GM12873 (cell line): Measurements from ENCODE around the gene KTI12.

ENCODE experiments used
- TF ChIP-seq, protein P1 (sequence below): IDR thresholded peaks from 2 replicates; pipeline ENCODE4 v1.5.1; 2012; ENCODE audit warnings: low read depth, mild to moderate bottlenecking, moderate library complexity, low read length, control low read depth; ENCODE audit not compliant: insufficient read depth; ENCODE audit errors: missing control alignments

The KTI12 gene

DNA sequence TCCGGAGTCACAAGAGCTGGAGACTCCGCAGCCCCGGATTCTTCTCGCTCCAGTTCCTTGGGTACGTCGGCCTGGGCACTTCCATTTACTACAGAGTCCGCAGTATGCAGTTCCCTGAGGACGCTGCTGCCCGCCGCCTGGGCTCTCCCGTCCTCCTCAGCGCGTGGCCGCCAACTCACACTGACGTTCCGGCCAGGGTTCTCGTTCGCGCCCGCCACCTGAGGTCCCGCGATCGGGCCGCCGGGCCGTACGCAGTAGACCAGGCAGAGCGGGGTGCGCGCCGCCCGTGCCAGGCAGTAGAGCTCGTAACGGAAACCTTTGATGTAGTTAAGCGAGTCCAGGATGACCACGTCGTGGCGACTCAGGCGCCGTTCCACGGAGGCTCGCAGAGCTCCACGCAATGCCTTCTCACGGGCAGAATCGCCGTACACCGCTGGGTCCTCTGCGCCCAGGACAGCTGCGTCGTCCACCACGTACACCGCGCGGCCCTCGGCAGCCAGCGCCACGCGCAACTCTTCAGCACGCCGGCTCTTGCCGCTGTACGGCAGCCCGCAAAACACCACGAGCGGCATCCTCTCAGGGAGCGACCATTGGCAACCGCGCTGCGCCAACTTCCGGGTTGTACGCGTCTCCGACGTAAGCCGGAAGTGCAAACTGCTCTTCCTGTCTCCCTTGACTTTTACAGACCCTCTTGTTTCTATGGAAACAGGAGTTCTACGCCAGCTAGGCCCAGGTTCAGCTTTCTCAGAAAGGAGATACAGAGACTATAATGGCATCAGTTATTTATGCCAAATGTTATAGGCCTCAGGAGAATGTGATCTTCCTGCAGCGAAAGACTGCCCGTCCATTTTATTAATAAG, at the start of gene KTI12:
TSS of gene KTI12 (minus strand) at position 621 of the 860 bp plus-strand sequence. CDS start at position 572, 49 bp downstream.
- TF ChIP-seq, protein P1, sequence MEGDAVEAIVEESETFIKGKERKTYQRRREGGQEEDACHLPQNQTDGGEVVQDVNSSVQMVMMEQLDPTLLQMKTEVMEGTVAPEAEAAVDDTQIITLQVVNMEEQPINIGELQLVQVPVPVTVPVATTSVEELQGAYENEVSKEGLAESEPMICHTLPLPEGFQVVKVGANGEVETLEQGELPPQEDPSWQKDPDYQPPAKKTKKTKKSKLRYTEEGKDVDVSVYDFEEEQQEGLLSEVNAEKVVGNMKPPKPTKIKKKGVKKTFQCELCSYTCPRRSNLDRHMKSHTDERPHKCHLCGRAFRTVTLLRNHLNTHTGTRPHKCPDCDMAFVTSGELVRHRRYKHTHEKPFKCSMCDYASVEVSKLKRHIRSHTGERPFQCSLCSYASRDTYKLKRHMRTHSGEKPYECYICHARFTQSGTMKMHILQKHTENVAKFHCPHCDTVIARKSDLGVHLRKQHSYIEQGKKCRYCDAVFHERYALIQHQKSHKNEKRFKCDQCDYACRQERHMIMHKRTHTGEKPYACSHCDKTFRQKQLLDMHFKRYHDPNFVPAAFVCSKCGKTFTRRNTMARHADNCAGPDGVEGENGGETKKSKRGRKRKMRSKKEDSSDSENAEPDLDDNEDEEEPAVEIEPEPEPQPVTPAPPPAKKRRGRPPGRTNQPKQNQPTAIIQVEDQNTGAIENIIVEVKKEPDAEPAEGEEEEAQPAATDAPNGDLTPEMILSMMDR: no peak

- TF ChIP-seq, protein P1: no peak
These were observed 46.4 kb upstream of the KTI12 start for GRCh38 chr1:52080014-52080415.

DNA sequence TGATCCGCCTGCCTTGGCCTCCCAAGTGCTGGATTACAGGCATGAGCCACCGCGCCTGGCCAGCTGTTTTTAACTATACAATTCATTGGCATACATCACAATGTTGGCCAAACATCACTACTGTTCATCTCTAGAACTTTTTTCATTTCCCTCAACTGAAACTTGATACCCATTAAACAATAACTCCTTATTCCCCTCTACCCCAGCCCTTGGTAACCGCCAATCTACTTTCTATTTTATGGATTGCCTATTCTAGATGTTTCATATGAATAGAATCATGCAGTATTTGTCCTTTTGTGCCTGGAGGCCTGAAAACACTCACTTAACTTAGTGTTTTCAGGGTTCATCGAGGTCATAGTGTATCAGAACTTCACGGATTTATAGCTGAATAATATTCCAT, 38.7 kb upstream of the KTI12 start:
- TF ChIP-seq, protein P1: no peak

DNA sequence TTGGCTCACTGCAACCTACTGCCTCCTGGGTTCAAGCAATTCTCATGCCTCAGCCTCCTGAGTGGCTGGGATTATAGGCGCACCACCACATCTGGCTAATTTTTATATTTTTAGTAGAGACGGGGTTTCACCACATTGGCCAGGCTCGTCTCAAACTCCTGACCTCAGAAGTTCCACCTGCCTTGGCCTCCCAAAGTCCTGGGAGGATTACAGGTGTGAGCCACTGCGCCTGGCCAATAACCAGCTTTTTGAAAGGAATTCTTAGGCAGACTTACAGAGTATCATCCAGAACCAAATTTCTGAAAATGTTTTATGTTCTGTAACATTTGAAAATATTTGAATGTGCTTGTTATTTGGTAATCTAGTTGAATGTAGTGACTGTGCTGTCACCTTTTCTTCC, 37.1 kb upstream of the KTI12 start:
- TF ChIP-seq, protein P1: no peak

DNA sequence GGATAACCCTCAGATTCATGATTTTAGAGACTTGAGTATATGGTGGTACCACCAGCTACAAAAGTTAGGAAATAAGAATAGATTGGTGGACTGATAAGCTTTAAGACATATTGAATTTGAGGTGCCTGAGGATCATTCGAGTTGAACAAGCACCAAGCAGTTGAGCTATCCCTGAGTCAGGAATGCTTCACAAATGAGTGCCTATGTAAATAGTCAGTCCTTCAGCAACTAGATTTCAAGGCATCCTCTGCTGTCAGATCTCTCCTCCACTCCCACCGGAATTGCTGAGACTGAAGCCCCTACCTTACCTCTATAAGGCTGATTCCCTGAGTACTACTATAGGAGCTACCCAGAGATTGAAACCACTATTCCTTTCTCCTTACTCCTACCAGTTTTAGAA, 29.6 kb upstream of the KTI12 start:
- TF ChIP-seq, protein P1: no peak

- TF ChIP-seq, protein P1: no peak
These were observed 27.2 kb upstream of the KTI12 start for GRCh38 chr1:52060822-52061221.

DNA sequence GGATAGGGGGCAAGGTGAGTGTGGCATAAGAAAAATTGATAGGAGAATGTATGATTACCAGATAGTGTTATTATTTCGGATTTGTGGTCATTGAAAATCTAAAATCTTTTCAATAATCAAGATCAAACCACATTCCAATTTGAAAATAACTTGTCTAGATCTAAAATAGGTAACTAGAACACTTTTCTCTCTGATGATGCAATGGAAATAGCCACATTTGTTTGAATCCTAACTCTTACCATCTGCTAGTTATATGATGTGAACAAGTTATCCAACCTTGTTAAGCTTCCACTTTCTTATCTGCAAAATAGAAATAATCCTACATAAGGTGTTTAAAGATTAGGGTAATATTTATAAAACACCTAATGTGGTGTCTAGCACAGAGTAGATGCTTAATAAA, 26.3 kb upstream of the KTI12 start:
- TF ChIP-seq, protein P1: no peak
